Measurements from ENCODE around the gene AQP10. TPM values are rescaled to one million over a fixed set of nuclear protein-coding genes. Genes with fewer than 3 reads are reported as not detected.

The AQP10 gene
- total and polyA plus RNA-seq, 9 of the 15 experiments (the other 6 are each of a cell fraction or from before 2014, with no cell fraction given) = 0.37 to 9.7 (median 1.9) TPM

DNA sequence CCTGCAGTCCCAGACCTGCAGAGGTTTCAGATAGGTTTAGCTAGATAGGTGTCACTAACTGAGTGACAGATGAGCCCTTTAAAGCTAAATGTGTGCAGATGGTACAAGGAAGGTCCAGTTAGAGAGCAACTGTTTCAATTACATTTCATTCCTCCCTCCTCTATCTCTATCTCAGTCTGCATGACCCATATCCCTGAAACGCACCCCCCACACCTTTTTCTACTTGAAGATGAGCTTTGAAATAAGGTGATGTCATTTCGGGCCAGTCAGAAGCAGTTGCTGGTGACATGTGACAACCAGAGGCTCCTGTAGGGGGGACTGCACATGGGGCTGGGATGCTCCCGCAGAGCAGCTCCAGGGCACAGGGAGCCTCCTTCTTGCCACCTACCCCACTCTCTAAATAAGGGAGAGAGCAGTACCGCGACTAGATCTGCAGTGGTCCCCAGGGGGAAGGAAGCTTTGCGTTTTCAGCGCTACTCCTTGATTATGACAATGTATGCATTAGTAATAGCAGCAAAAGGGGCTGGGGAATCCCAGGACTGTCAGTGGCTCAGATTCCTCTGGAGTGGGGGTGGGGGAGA is 8.7 kb downstream of the AQP10 start (continued):
- TF ChIP-seq, protein P1, sequence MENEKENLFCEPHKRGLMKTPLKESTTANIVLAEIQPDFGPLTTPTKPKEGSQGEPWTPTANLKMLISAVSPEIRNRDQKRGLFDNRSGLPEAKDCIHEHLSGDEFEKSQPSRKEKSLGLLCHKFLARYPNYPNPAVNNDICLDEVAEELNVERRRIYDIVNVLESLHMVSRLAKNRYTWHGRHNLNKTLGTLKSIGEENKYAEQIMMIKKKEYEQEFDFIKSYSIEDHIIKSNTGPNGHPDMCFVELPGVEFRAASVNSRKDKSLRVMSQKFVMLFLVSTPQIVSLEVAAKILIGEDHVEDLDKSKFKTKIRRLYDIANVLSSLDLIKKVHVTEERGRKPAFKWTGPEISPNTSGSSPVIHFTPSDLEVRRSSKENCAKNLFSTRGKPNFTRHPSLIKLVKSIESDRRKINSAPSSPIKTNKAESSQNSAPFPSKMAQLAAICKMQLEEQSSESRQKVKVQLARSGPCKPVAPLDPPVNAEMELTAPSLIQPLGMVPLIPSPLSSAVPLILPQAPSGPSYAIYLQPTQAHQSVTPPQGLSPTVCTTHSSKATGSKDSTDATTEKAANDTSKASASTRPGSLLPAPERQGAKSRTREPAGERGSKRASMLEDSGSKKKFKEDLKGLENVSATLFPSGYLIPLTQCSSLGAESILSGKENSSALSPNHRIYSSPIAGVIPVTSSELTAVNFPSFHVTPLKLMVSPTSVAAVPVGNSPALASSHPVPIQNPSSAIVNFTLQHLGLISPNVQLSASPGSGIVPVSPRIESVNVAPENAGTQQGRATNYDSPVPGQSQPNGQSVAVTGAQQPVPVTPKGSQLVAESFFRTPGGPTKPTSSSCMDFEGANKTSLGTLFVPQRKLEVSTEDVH (IDR thresholded peaks at IDR 0.05; ENCODE audit: low read depth, partially characterized antibody) = no peak
- TF ChIP-seq ADNP (tag; IDR thresholded peaks at IDR 0.05) (no peak), POLR2B (IDR thresholded peaks at IDR 0.05; ENCODE audit: low read depth, partially characterized antibody) (no peak), HNRNPL (IDR thresholded peaks at IDR 0.05; ENCODE audit: low read depth, low read length) (no peak), ZFP1 (CRISPR knock-in tag; IDR thresholded peaks at IDR 0.05) (no peak), KLF16 (IDR thresholded peaks at IDR 0.05) (no peak), NR0B1 (IDR thresholded peaks at IDR 0.05; ENCODE audit: partially characterized antibody) (no peak), MIER1 (IDR thresholded peaks at IDR 0.05; ENCODE audit: low read depth) (no peak), BCLAF1 (IDR thresholded peaks at IDR 0.05; ENCODE audit: borderline replicate concordance in 1 of 2, control insufficient read depth in 1 of 2, low read depth in 2 of 2, low read length in 1 of 2) (no peak), ZBTB17 (CRISPR knock-in tag; IDR thresholded peaks at IDR 0.05) (no peak), U2AF1 (optimal IDR thresholded peaks at IDR 0.05; ENCODE audit: low read depth, low read length) (no peak), SETDB1 (IDR thresholded peaks at IDR 0.05; ENCODE audit: low read length) (no peak), ELF4 (CRISPR knock-in tag; IDR thresholded peaks at IDR 0.05) (no peak)
- TF ChIP-seq, protein P2, sequence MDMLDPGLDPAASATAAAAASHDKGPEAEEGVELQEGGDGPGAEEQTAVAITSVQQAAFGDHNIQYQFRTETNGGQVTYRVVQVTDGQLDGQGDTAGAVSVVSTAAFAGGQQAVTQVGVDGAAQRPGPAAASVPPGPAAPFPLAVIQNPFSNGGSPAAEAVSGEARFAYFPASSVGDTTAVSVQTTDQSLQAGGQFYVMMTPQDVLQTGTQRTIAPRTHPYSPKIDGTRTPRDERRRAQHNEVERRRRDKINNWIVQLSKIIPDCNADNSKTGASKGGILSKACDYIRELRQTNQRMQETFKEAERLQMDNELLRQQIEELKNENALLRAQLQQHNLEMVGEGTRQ (CRISPR knock-in tag; IDR thresholded peaks at IDR 0.05) = peak; percentile 14; the same call in 1 of the 2 replicates
- TF ChIP-seq, protein P3, sequence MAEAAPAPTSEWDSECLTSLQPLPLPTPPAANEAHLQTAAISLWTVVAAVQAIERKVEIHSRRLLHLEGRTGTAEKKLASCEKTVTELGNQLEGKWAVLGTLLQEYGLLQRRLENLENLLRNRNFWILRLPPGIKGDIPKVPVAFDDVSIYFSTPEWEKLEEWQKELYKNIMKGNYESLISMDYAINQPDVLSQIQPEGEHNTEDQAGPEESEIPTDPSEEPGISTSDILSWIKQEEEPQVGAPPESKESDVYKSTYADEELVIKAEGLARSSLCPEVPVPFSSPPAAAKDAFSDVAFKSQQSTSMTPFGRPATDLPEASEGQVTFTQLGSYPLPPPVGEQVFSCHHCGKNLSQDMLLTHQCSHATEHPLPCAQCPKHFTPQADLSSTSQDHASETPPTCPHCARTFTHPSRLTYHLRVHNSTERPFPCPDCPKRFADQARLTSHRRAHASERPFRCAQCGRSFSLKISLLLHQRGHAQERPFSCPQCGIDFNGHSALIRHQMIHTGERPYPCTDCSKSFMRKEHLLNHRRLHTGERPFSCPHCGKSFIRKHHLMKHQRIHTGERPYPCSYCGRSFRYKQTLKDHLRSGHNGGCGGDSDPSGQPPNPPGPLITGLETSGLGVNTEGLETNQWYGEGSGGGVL (CRISPR knock-in tag; IDR thresholded peaks at IDR 0.05) = no peak
- TF ChIP-seq, protein P4, sequence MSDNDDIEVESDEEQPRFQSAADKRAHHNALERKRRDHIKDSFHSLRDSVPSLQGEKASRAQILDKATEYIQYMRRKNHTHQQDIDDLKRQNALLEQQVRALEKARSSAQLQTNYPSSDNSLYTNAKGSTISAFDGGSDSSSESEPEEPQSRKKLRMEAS (CRISPR knock-in tag; IDR thresholded peaks at IDR 0.05) = 0 out of 2 replicates have a peak, but pooled peaks have one; percentile 12
